ENCODE data around the gene SLC9A3.

SLC9A3 gene

DNA sequence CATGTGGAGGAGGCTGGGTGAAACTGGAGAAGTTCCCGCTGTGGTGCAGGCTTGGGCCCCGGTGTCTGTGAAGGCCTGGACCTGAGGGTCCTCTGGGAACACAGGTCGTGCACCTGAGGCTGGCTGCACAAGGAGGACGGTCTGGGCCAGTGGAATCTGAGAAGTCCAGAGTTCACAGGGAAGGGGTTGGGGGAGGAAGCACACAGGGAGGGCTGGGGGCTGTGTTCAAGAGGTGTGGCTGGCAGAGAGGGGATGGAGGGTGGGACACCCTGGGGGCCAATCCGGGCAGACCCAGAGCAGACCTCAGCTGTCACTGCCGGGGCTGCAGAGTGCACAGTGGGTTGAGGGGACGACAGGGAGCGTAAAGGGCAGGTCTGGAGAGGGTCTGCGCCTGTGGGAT is 2.6 kb downstream of the SLC9A3 start:
- Histone ChIP-seq H3K4me3 (ENCODE audit: severe bottlenecking) (no peak overlapping the region), H3K4me1 (ENCODE audit: insufficient read depth, poor library complexity, severe bottlenecking) (no peaks in the 10 kb centered on the region), H3K36me3 (ENCODE audit: low read depth) (no peaks in the 10 kb centered on the region), H3K27ac (ENCODE audit: poor library complexity, severe bottlenecking) (no peak overlapping the region), H3K27me3 (ENCODE audit: insufficient read depth, poor library complexity, severe bottlenecking) (peaks cover 73% of the 10 kb centered on the region), H3K9me3 (ENCODE audit: severe bottlenecking) (no peaks in the 10 kb centered on the region)
- ATAC-seq (ENCODE audit: low read depth) = no peak
- TF ChIP-seq CTCF (IDR thresholded peaks at IDR 0.05; ENCODE audit: poor library complexity, severe bottlenecking) = no peak
- no peak for DNase-seq (ENCODE audit: low spot score)

DNA sequence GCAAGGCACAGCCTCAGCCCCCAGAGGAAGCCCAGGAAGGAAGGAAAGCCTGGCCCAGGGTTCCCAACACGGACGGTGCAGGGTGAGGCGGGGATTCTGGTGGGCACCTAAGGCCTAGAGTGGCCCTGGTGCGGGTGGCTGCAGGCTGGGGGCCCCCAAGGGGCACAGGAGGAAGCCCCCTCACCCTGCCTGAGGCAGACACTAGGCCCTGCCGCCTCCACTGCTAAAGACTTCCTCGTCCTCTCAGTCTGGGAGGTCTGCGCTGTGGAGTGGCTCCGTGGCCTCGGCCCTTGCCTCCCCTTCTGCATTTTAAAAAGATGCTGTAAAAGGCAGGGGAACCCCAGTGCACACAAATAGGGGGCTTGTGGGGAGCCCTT is 3.4 kb downstream of the SLC9A3 start:
- Histone ChIP-seq H3K27me3 (ENCODE audit: insufficient read depth, poor library complexity, severe bottlenecking) (peaks cover 71% of the 10 kb centered on the region), H3K27ac (ENCODE audit: poor library complexity, severe bottlenecking) (no peak overlapping the region), H3K4me3 (ENCODE audit: severe bottlenecking) (no peak overlapping the region), H3K36me3 (ENCODE audit: low read depth) (no peaks in the 10 kb centered on the region), H3K9me3 (ENCODE audit: severe bottlenecking) (no peaks in the 10 kb centered on the region), H3K4me1 (ENCODE audit: insufficient read depth, poor library complexity, severe bottlenecking) (no peaks in the 10 kb centered on the region)
- DNase-seq (ENCODE audit: low spot score) = no peak
- TF ChIP-seq CTCF (IDR thresholded peaks at IDR 0.05; ENCODE audit: poor library complexity, severe bottlenecking) = no peak
- ATAC-seq (ENCODE audit: low read depth) = no peak

DNA sequence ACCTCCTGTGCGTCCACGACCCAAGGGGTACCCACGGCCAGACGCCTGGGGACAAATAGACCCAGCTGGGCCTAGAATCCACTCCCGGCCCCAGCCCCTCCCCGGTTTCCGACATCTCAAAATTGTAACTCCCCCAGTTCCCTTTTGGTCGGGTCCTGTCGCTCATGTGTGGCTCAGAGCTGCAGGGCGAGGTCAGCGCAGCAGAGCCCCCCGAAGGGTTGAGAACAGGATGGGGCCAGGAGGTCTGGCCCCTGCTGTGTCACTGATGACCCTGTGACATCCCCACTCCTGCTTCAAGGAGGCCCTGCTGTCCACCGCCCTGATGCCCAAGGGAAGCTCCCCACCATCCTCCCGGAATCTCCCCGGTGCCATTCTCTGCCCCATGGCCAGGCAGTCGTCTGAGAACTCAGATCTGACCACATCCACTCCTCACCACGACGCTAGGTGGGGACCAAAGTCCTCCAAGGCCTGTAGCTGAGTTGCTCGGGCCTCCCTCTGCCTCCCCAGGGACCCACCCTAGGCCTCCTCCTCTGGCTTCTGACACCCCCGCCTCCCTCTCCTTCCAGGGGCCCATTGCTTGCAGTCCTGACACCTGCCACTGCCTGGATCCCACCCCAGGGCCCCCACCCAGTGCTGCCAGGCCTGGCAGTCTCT is 3.9 kb downstream of the SLC9A3 start:
- Histone ChIP-seq H3K27me3 (ENCODE audit: insufficient read depth, poor library complexity, severe bottlenecking) (peaks cover 67% of the 10 kb centered on the region), H3K4me1 (ENCODE audit: insufficient read depth, poor library complexity, severe bottlenecking) (no peaks in the 10 kb centered on the region), H3K4me3 (ENCODE audit: severe bottlenecking) (no peak overlapping the region), H3K27ac (ENCODE audit: poor library complexity, severe bottlenecking) (no peak overlapping the region), H3K9me3 (ENCODE audit: severe bottlenecking) (no peaks in the 10 kb centered on the region), H3K36me3 (ENCODE audit: low read depth) (no peaks in the 10 kb centered on the region)
- DNase-seq (ENCODE audit: low spot score) (no peak), ATAC-seq (ENCODE audit: low read depth) (no peak)
- TF ChIP-seq CTCF (IDR thresholded peaks at IDR 0.05; ENCODE audit: poor library complexity, severe bottlenecking) = no peak

- Histone ChIP-seq H3K9me3 (ENCODE audit: severe bottlenecking) (no peaks in the 10 kb centered on the region), H3K36me3 (ENCODE audit: low read depth) (no peaks in the 10 kb centered on the region), H3K27ac (ENCODE audit: poor library complexity, severe bottlenecking) (no peak overlapping the region), H3K27me3 (ENCODE audit: insufficient read depth, poor library complexity, severe bottlenecking) (peaks cover 69% of the 10 kb centered on the region), H3K4me3 (ENCODE audit: severe bottlenecking) (no peak overlapping the region), H3K4me1 (ENCODE audit: insufficient read depth, poor library complexity, severe bottlenecking) (no peaks in the 10 kb centered on the region)
- no peak for ATAC-seq (ENCODE audit: low read depth)
- no peak for DNase-seq (ENCODE audit: low spot score)
- TF ChIP-seq CTCF (IDR thresholded peaks at IDR 0.05; ENCODE audit: poor library complexity, severe bottlenecking) = no peak
Observed at GRCh38 chr5:518721-519120, 5.5 kb downstream of the SLC9A3 start.

DNA sequence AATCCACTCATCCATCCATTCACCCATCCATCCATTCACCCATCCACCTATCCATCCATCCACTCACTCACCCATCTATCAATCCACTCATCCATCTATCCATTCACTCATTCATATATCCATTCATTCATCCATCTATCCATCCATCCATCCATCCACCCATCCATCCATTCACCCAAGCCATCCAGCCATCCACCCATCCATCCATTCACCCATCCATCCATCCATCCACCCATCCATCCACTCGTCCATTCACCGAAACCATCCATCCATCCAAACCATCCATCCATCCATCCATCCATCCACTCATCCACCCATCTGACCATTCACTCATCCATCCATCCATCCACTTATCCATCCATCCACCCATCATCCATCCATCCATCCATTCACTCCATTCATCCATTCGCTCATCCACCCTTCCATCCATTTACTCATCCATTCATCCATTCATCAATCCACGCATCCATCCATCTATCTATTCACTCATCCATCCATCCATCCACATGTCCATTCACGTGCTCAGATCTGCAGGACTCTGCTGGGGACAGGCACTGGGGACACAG is 6.6 kb downstream of the SLC9A3 start:
- H3K4me3 ChIP-seq (ENCODE audit: severe bottlenecking) = no peak overlapping the region
- H3K27me3 ChIP-seq (ENCODE audit: insufficient read depth, poor library complexity, severe bottlenecking) = peaks cover 69% of the 10 kb centered on the region
- ATAC-seq (ENCODE audit: low read depth) (no peak), DNase-seq (ENCODE audit: low spot score) (no peak)
- H3K27ac ChIP-seq (ENCODE audit: poor library complexity, severe bottlenecking) = no peak overlapping the region
- H3K4me1 ChIP-seq (ENCODE audit: insufficient read depth, poor library complexity, severe bottlenecking) = no peaks in the 10 kb centered on the region
- H3K9me3 ChIP-seq (ENCODE audit: severe bottlenecking) = no peaks in the 10 kb centered on the region
- no peaks in the 10 kb centered on the region for H3K36me3 ChIP-seq (ENCODE audit: low read depth)
- no peak for TF ChIP-seq CTCF (IDR thresholded peaks at IDR 0.05; ENCODE audit: poor library complexity, severe bottlenecking)
